K562 (cell line): ENCODE data around the gene ZNF672. TPM values are rescaled to one million over a fixed set of nuclear protein-coding genes. Genes with fewer than 3 reads are reported as not detected.

Source experiments
- FOXJ3 ChIP-seq: sonication (generic); formaldehyde crosslinking; IDR thresholded peaks from 2 replicates; pipeline ENCODE4 v1.4.0; 2020; ENCODE audit warnings: mild to moderate bottlenecking, missing genetic modification reagents
- KLF10 ChIP-seq: fragments of 250-450 bp; sonication (Bioruptor Pico); IDR thresholded peaks from 2 replicates; pipeline ENCODE4 v1.6.1; 2021; ENCODE audit warnings: matching md5 sums
- MAX ChIP-seq: sonication (generic); formaldehyde crosslinking; IDR thresholded peaks from 2 replicates; pipeline ENCODE4 v1.9.0; 2022; ENCODE audit warnings: mild to moderate bottlenecking, missing genetic modification reagents
- OTX1 ChIP-seq: fragments of 450-650 bp; formaldehyde crosslinking; IDR thresholded peaks from 2 replicates; pipeline ENCODE4 v1.4.0; 2022; ENCODE audit warnings: mild to moderate bottlenecking
- PTBP1 ChIP-seq: fragments of 200-400 bp; formaldehyde crosslinking; IDR thresholded peaks from 2 replicates; pipeline ENCODE4 v1.6.1; 2017; ENCODE audit warnings: low read depth, low read length
- SIN3B ChIP-seq: fragments of 450-650 bp; IDR thresholded peaks from 2 replicates; pipeline ENCODE4 v1.6.1; 2017; ENCODE audit warnings: low read depth, mild to moderate bottlenecking, moderate library complexity
- SMARCA4 ChIP-seq: fragments of 450-650 bp; IDR thresholded peaks from 2 replicates; pipeline ENCODE4 v1.6.1; 2016
- TAF1 ChIP-seq: IDR thresholded peaks from 2 replicates; pipeline ENCODE4 v1.6.1; 2011; ENCODE audit warnings: mild to moderate bottlenecking, low read length, moderate library complexity; ENCODE audit not compliant: insufficient read depth, control insufficient read depth, severe bottlenecking; ENCODE audit errors: extremely low read depth
- ZBTB43 ChIP-seq: sonication (generic); formaldehyde crosslinking; IDR thresholded peaks from 2 replicates; pipeline ENCODE4 v1.8.0; 2023; ENCODE audit warnings: mild to moderate bottlenecking, missing genetic modification reagents
- ZNF512 ChIP-seq: IDR thresholded peaks from 2 replicates; pipeline ENCODE4 v1.6.1; 2016; ENCODE audit warnings: missing genetic modification characterization, missing compliant biosample characterization
- polyA plus RNA-seq, 8 experiments: library from polyadenylated mRNA; depleted of rRNA in 4 of 8; stranded (reverse) in 5 of 8; unstranded in 3 of 8; fragments of >200 nt; fragmentation: Nextera tagmentation in 2 of 8; fragmentation: Illumina TruSeq in 1 of 8; extraction: Ambion mirVana in 2 of 8; extraction: Trizol in 1 of 8; gene quantifications; 2 replicates each; pipeline versions ENCODE4 v1.2.1 to v1.2.3, GENCODE V29; 2011 to 2014; ENCODE audit warnings: inconsistent platforms in 1 of 8, missing spikeins in 1 of 8
- total RNA-seq, 7 experiments: library from RNA; depleted of rRNA in 6 of 7; stranded (reverse); fragments of >200 nt in 6 of 7; fragmentation: Illumina TruSeq in 2 of 7; extraction: Trizol in 2 of 7; gene quantifications; 2 replicates each; pipeline versions ENCODE4 v1.2.1 to v1.2.3, GENCODE V29; 2011 to 2021; ENCODE audit warnings: low replicate concordance in 1 of 7
- TF ChIP-seq, protein P1 (sequence below), 3 experiments: fragments of 200-800 bp in 1 of 3; fragments of 250-450 bp in 1 of 3; fragments of 450-650 bp in 1 of 3; sonication (Bioruptor Pico) in 1 of 3; sonication (Bioruptor generic) in 1 of 3; formaldehyde crosslinking in 1 of 3; IDR thresholded peaks; 2 replicates each; pipeline versions ENCODE4 v1.6.1 to v1.8.0; 2016 to 2022; ENCODE audit warnings: mild to moderate bottlenecking in 2 of 3, missing genetic modification characterization in 2 of 3, missing compliant biosample characterization in 1 of 3, moderate library complexity in 1 of 3
- TF ChIP-seq, protein P2 (sequence below), 3 experiments: IDR thresholded peaks in 2 of 3; conservative IDR thresholded peaks in 1 of 3; 2 replicates each; pipeline ENCODE4 v1.5.1; 2011 to 2012; ENCODE audit warnings: low read length in 3 of 3, mild to moderate bottlenecking in 3 of 3, control low read depth in 2 of 3, improper control_type of control experiment in 1 of 3, inconsistent platforms in 1 of 3, low read depth in 1 of 3, mixed read lengths in 1 of 3, moderate library complexity in 1 of 3; ENCODE audit not compliant: insufficient read depth in 2 of 3

Gene ZNF672
- total and polyA plus RNA-seq, 9 of the 15 experiments (the other 6 are each of a cell fraction or from before 2014, with no cell fraction given): 1.9 to 57.9 (median 24.1) TPM

DNA sequence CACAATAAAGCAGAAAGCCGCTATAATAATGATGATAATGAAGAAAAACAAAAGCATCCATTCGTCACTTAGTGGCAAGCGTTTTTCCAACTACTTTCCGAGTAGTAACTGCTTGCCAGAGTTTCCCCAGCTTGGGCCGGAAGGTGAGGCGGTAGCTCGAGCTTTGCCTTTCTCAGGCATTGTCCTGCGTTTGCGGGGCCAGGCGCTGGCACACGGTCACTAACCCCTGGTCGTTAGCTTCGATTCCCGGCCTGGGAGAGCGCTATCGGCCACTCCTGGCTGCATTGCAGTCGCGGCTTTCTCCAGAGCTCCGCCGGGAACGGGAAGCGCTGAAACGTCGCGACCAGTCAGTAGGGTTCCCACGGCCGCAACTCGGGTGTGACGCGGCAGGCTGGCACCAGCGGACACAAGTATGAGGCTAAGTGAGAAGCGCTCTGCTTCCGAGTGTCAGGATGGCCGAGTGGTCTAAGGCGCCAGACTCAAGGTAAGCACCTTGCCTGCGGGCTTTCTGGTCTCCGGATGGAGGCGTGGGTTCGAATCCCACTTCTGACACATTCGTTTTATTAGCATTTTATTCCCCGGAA lies 35.5 kb downstream of the ZNF672 start (continued):
- TF ChIP-seq, protein P1, sequence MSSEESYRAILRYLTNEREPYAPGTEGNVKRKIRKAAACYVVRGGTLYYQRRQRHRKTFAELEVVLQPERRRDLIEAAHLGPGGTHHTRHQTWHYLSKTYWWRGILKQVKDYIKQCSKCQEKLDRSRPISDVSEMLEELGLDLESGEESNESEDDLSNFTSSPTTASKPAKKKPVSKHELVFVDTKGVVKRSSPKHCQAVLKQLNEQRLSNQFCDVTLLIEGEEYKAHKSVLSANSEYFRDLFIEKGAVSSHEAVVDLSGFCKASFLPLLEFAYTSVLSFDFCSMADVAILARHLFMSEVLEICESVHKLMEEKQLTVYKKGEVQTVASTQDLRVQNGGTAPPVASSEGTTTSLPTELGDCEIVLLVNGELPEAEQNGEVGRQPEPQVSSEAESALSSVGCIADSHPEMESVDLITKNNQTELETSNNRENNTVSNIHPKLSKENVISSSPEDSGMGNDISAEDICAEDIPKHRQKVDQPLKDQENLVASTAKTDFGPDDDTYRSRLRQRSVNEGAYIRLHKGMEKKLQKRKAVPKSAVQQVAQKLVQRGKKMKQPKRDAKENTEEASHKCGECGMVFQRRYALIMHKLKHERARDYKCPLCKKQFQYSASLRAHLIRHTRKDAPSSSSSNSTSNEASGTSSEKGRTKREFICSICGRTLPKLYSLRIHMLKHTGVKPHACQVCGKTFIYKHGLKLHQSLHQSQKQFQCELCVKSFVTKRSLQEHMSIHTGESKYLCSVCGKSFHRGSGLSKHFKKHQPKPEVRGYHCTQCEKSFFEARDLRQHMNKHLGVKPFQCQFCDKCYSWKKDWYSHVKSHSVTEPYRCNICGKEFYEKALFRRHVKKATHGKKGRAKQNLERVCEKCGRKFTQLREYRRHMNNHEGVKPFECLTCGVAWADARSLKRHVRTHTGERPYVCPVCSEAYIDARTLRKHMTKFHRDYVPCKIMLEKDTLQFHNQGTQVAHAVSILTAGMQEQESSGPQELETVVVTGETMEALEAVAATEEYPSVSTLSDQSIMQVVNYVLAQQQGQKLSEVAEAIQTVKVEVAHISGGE (CRISPR knock-in tag; IDR thresholded peaks at IDR 0.05): peak in 1 of 3 experiments; percentile 74; a peak in 2 of 6 replicates
- TF ChIP-seq ZNF512 (tag) (peak; percentile 48), ZBTB43 (0 out of 2 replicates have a peak, but pooled peaks have one; percentile 63), SMARCA4 (peak; percentile 60; the same call in 1 of the 2 replicates), KLF10 (CRISPR knock-in tag) (no peak), SIN3B (0 out of 2 replicates have a peak, but pooled peaks have one; percentile 15), MAX (CRISPR knock-in tag) (peak; percentile 60), TAF1 (peak; percentile 64), OTX1 (0 out of 2 replicates have a peak, but pooled peaks have one; percentile 4), PTBP1 (no peak), FOXJ3 (CRISPR knock-in tag) (no peak)
- TF ChIP-seq, protein P2, sequence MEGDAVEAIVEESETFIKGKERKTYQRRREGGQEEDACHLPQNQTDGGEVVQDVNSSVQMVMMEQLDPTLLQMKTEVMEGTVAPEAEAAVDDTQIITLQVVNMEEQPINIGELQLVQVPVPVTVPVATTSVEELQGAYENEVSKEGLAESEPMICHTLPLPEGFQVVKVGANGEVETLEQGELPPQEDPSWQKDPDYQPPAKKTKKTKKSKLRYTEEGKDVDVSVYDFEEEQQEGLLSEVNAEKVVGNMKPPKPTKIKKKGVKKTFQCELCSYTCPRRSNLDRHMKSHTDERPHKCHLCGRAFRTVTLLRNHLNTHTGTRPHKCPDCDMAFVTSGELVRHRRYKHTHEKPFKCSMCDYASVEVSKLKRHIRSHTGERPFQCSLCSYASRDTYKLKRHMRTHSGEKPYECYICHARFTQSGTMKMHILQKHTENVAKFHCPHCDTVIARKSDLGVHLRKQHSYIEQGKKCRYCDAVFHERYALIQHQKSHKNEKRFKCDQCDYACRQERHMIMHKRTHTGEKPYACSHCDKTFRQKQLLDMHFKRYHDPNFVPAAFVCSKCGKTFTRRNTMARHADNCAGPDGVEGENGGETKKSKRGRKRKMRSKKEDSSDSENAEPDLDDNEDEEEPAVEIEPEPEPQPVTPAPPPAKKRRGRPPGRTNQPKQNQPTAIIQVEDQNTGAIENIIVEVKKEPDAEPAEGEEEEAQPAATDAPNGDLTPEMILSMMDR (IDR thresholded peaks at IDR 0.05 in 2 of 3, conservative IDR thresholded peaks at IDR 0.05 in 1 of 3; ENCODE audit: insufficient read depth in 2 of 3, low read depth in 1 of 3, low read length in 3 of 3): peak in 1 of 3 experiments; percentile 4; a peak in 2 of 6 replicates
